Endothelial cell of umbilical vein (primary cell): Measurements from ENCODE around the gene DMXL2. TPM values are rescaled to one million over a fixed set of nuclear protein-coding genes. Genes with fewer than 3 reads are reported as not detected.

ENCODE experiments used
- BruUV-seq: library from RNA; stranded (reverse); fragments of 400-500 nt; replicated peaks from 2 replicates; lab custom pipeline; 2021; lab: Mats Ljungman, UMichigan
- CTCF ChIA-PET: fragments of 300-600, 350-600 bp; sonication (Branson Sonifier 250); formaldehyde crosslinking; loops from one replicate; lab custom pipeline; 2021; ENCODE audit warnings: antibody characterized with exemption, inconsistent platforms; lab: Charles Lee
- POLR2A ChIA-PET: fragments of 300-600, 350-600 bp; sonication (Branson Sonifier 250); formaldehyde crosslinking; loops from one replicate; lab custom pipeline; 2021; ENCODE audit warnings: antibody characterized with exemption, inconsistent platforms; lab: Charles Lee
- DNase-seq: peaks from one replicate; pipeline ENCODE4 v3.0.0-alpha.2; 2011; ENCODE audit warnings: low read depth, low spot score
- FAIRE-seq: peaks from 2 replicates; lab custom pipeline; 2011; peaks lifted over from hg19 to GRCh38; lab: Jason Lieb, UNC
- H2AFZ ChIP-seq: 2 replicates; pipeline ENCODE4 v1.6.0; 2012; ENCODE audit warnings: low read depth, low read length, control low read depth, inconsistent platforms
- H3K27ac ChIP-seq: 2 replicates; pipeline ENCODE4 v1.5.1; 2011; ENCODE audit warnings: low read depth, mild to moderate bottlenecking, control low read depth, low read length, moderate library complexity; ENCODE audit not compliant: insufficient read depth
- H3K27me3 ChIP-seq, 2 experiments: 2 replicates each; pipeline versions ENCODE4 v1.6.0 to v1.6.1; 2011; ENCODE audit warnings: low read length in 2 of 2, mixed read lengths in 1 of 2; ENCODE audit not compliant: control insufficient read depth in 2 of 2, insufficient read depth in 2 of 2
- H3K36me3 ChIP-seq, 2 experiments: 2 replicates in 1 of 2; 3 replicates in 1 of 2; pipeline ENCODE4 v1.5.1; 2011; ENCODE audit warnings: low read length in 2 of 2, mild to moderate bottlenecking in 1 of 2, moderate library complexity in 1 of 2; ENCODE audit not compliant: control insufficient read depth in 2 of 2, insufficient read depth in 2 of 2; ENCODE audit errors: extremely low read depth in 1 of 2
- H3K4me1 ChIP-seq: 3 replicates; pipeline ENCODE4 v1.5.1; 2011; ENCODE audit warnings: mild to moderate bottlenecking, low read length; ENCODE audit not compliant: control insufficient read depth, insufficient read depth; ENCODE audit errors: extremely low read depth
- H3K4me2 ChIP-seq: 2 replicates; pipeline ENCODE4 v1.6.1; 2011; ENCODE audit warnings: low read length, control low read depth, mixed read lengths; ENCODE audit not compliant: insufficient read depth
- H3K4me3 ChIP-seq, 3 experiments: fragments of 200-600 bp in 1 of 3; sonication (generic), shearing (Covaris generic) in 1 of 3; replicated peaks in 1 of 3; 2 replicates each; pipeline ENCODE4 v1.5.1; 2011 to 2016; ENCODE audit warnings: control low read depth in 3 of 3, low read length in 3 of 3, mild to moderate bottlenecking in 2 of 3, inconsistent platforms in 1 of 3, low read depth in 1 of 3, moderate library complexity in 1 of 3; ENCODE audit not compliant: insufficient read depth in 1 of 3
- H3K79me2 ChIP-seq: 2 replicates; pipeline ENCODE4 v1.6.0; 2012; ENCODE audit warnings: low read length, inconsistent platforms; ENCODE audit not compliant: control insufficient read depth, insufficient read depth
- H3K9ac ChIP-seq: replicated peaks from 2 replicates; pipeline ENCODE3; 2011; ENCODE audit warnings: low read length, control low read depth; ENCODE audit not compliant: insufficient read depth; ENCODE audit errors: extremely low read depth
- H3K9me1 ChIP-seq: replicated peaks from 3 replicates; pipeline ENCODE4 v1.6.0; 2011; ENCODE audit warnings: mild to moderate bottlenecking, low read length; ENCODE audit not compliant: control insufficient read depth, insufficient read depth; ENCODE audit errors: extremely low read depth
- H3K9me3 ChIP-seq: replicated peaks from 2 replicates; pipeline ENCODE4 v1.5.1; 2012; ENCODE audit warnings: low read length, inconsistent platforms; ENCODE audit not compliant: control insufficient read depth, insufficient read depth
- H4K20me1 ChIP-seq: replicated peaks from 2 replicates; pipeline ENCODE3; 2011; ENCODE audit warnings: mild to moderate bottlenecking, low read length; ENCODE audit not compliant: control insufficient read depth, insufficient read depth; ENCODE audit errors: extremely low read depth
- CTCF ChIP-seq, 2 donors: IDR thresholded peaks; 1 replicate in 1 of 2; 2 replicates in 1 of 2; pipeline ENCODE4 v1.5.1; 2011; ENCODE audit warnings: low read length in 2 of 2, mild to moderate bottlenecking in 2 of 2, moderate library complexity in 2 of 2, control low read depth in 1 of 2, inconsistent platforms in 1 of 2, low read depth in 1 of 2; ENCODE audit not compliant: insufficient read depth in 1 of 2; ENCODE audit errors: extremely low read depth in 1 of 2
- EZH2 ChIP-seq: IDR thresholded peaks from 2 replicates; pipeline ENCODE4 v1.6.1; 2012; ENCODE audit warnings: borderline replicate concordance, low read depth, mild to moderate bottlenecking, moderate library complexity, low read length, inconsistent platforms; ENCODE audit not compliant: severe bottlenecking
- FOS ChIP-seq: IDR thresholded peaks from 2 replicates; pipeline ENCODE4 v1.6.1; 2011; ENCODE audit warnings: mild to moderate bottlenecking, low read length, moderate library complexity, borderline replicate concordance; ENCODE audit not compliant: insufficient read depth
- POLR2AphosphoS5 ChIP-seq: IDR thresholded peaks from 2 replicates; pipeline ENCODE4 v1.6.1; 2012; ENCODE audit warnings: low read depth, mild to moderate bottlenecking, control low read depth, low read length, moderate library complexity; ENCODE audit not compliant: insufficient read depth
- dilution Hi-C: fragments of 300-500 bp; cut with MboI; formaldehyde crosslinking; loops from one replicate; pipeline ENCODE4 v1.15.0; 2019; ENCODE audit warnings: low sequenced_read_pairs; ENCODE audit not compliant: extremely low pct_ligation_motif_present
- intact Hi-C: fragments of 100-400 bp; cut with micrococcal nuclease; formaldehyde crosslinking; loops from one replicate; pipeline ENCODE4 v1.10.0; 2022
- polyA plus RNA-seq, 4 experiments: library from polyadenylated mRNA; depleted of rRNA in 3 of 4; stranded (reverse) in 3 of 4; unstranded in 1 of 4; fragments of >200 nt; gene quantifications; 2 replicates each; pipeline versions ENCODE4 v1.2.1 to v1.2.3, GENCODE V29; 2011 to 2012; ENCODE audit warnings: missing spikeins in 1 of 4
- total RNA-seq: library from RNA; stranded (reverse); gene quantifications from 2 replicates; pipeline ENCODE4 v1.2.3, GENCODE V29; 2021

The DMXL2 gene
- total and polyA plus RNA-seq, 2 donors (not counting 3 experiments of a cell fraction or from before 2014, with no cell fraction given): 6.3 to 10.8 TPM

GRCh38 chr15:51577636-51578304 lies 44.8 kb downstream of the DMXL2 start:
- Histone ChIP-seq H3K4me1 (peaks cover 11% of the 10 kb centered on the region), H4K20me1 (no peaks in the 10 kb centered on the region), H3K4me3 (no peak overlapping the region), H3K27ac (no peak overlapping the region), H3K9me1 (no peaks in the 10 kb centered on the region), H3K9ac (no peak overlapping the region), H3K27me3 (no peaks in the 10 kb centered on the region), H3K36me3 (no peaks in the 10 kb centered on the region), H3K9me3 (no peaks in the 10 kb centered on the region), H3K4me2 (no peak overlapping the region), H2AFZ (no peak overlapping the region), H3K79me2 (no peaks in the 10 kb centered on the region)
- DNase-seq: no peak
- no peak for TF ChIP-seq POLR2AphosphoS5
- no peak for TF ChIP-seq CTCF (IDR thresholded peaks at IDR 0.05; ENCODE audit: extremely low read depth in 1 of 2, insufficient read depth in 1 of 2, low read depth in 1 of 2, low read length in 2 of 2)
- no peak for TF ChIP-seq FOS
- TF ChIP-seq EZH2: no peak
- ChIA-PET CTCF (interaction anchor here (1.7 kb wide), 1 partner anchor 12 kb away, joined by 3 read pairs; no protein-coding TSS in a partner anchor), POLR2A (no interaction called here)
- intact Hi-C loops: no loop called here
- no peak for FAIRE-seq
- BruUV-seq: no TSS peak
- dilution Hi-C loops: no loop called here
